NT2/D1 (cell line): ENCODE data around the gene CATSPER3.

Experiments
- SUZ12 ChIP-seq: IDR thresholded peaks from 2 replicates; pipeline ENCODE4 v1.6.1; 2011; ENCODE audit not compliant: insufficient read length, insufficient read depth; ENCODE audit errors: extremely low read depth
- YY1 ChIP-seq: IDR thresholded peaks from 2 replicates; pipeline ENCODE4 v1.6.1; 2011; ENCODE audit not compliant: insufficient read length, insufficient read depth
- ZNF274 ChIP-seq: IDR thresholded peaks from 2 replicates; pipeline ENCODE4 v1.6.1; 2011; ENCODE audit warnings: mild to moderate bottlenecking, low read depth, low read length

- no peak for TF ChIP-seq YY1
- TF ChIP-seq SUZ12 = no peak
- no peak for TF ChIP-seq ZNF274
Measured at GRCh38 chr5:134979416-134979815, 11.7 kb downstream of the CATSPER3 start.
